ACHN (cell line): Measurements from ENCODE around the gene TUBGCP2.
A peak's percentile ranks its signal among the peaks of the same experiment; 100 is the strongest.

Experiments
- DNase-seq: peaks from one replicate; pipeline ENCODE4 v3.0.0-alpha.2; 2015
- in situ Hi-C: cut with HindIII; loops from 2 replicates; pipeline ENCODE4 v1.10.0; 2017; ENCODE audit warnings: low sequenced_read_pairs, low pct_ligation_motif_present, low pct_unique_long_range_greater_than_20kb

The TUBGCP2 gene

GRCh38 chr10:133310789-133311188 is 2.1 kb upstream of the TUBGCP2 start:
- no peak for DNase-seq
- in situ Hi-C loops = no loop called here

- DNase-seq = no peak
- in situ Hi-C loops = no loop called here
Measured at GRCh38 chr10:133310399-133310755, 1.7 kb upstream of the TUBGCP2 start.

GRCh38 chr10:133309720-133310398 is 1.2 kb upstream of the TUBGCP2 start:
- in situ Hi-C loops = no loop called here

GRCh38 chr10:133309100-133309719 is 538 bp upstream of the TUBGCP2 start:
- in situ Hi-C loops = no loop called here

More at GRCh38 chr10:133309720-133310398, 1.2 kb upstream of the TUBGCP2 start:
- DNase-seq = no peak

GRCh38 chr10:133307776-133308420 is 774 bp downstream of the TUBGCP2 start:
- in situ Hi-C loops = no loop called here
- peak; percentile 82 for DNase-seq

More at GRCh38 chr10:133309100-133309719, 538 bp upstream of the TUBGCP2 start:
- peak; percentile 85 for DNase-seq

GRCh38 chr10:133306941-133307379 is 1.7 kb downstream of the TUBGCP2 start:
- DNase-seq = no peak

GRCh38 chr10:133306097-133306476 is 2.6 kb downstream of the TUBGCP2 start:
- in situ Hi-C loops = no loop called here
- DNase-seq = no peak

More at GRCh38 chr10:133306941-133307379, 1.7 kb downstream of the TUBGCP2 start:
- in situ Hi-C loops = no loop called here

- DNase-seq = no peak
- in situ Hi-C loops = no loop called here
Measured at GRCh38 chr10:133303206-133303605, 5.5 kb downstream of the TUBGCP2 start.

- in situ Hi-C loops = no loop called here
- DNase-seq = no peak
Measured at GRCh38 chr10:133302230-133302629, 6.4 kb downstream of the TUBGCP2 start.

GRCh38 chr10:133299738-133300137 is 8.9 kb downstream of the TUBGCP2 start:
- in situ Hi-C loops = no loop called here
- no peak for DNase-seq

GRCh38 chr10:133299224-133299623 is 9.4 kb downstream of the TUBGCP2 start:
- in situ Hi-C loops = no loop called here
- no peak for DNase-seq

GRCh38 chr10:133298466-133298865 is 10.2 kb downstream of the TUBGCP2 start:
- in situ Hi-C loops = no loop called here
- no peak for DNase-seq

GRCh38 chr10:133297504-133297903 is 11.2 kb downstream of the TUBGCP2 start:
- in situ Hi-C loops = no loop called here
- DNase-seq = no peak

- DNase-seq = no peak
- in situ Hi-C loops = no loop called here
Measured at GRCh38 chr10:133295426-133296320, 13.0 kb downstream of the TUBGCP2 start.

- in situ Hi-C loops = no loop called here
- DNase-seq = no peak
Measured at GRCh38 chr10:133294189-133294588, 14.5 kb downstream of the TUBGCP2 start.

- in situ Hi-C loops = no loop called here
- no peak for DNase-seq
Measured at GRCh38 chr10:133293810-133294119, 14.9 kb downstream of the TUBGCP2 start.

- peak; percentile 77 for DNase-seq
Measured at GRCh38 chr10:133292919-133293809, 15.5 kb downstream of the TUBGCP2 start.

GRCh38 chr10:133289761-133290160 is 18.9 kb downstream of the TUBGCP2 start:
- DNase-seq = no peak

More at GRCh38 chr10:133292919-133293809, 15.5 kb downstream of the TUBGCP2 start:
- in situ Hi-C loops = no loop called here

More at GRCh38 chr10:133289761-133290160, 18.9 kb downstream of the TUBGCP2 start:
- in situ Hi-C loops = no loop called here
